NB4 (cell line): ENCODE data around the gene CREBRF.

ENCODE experiments used
- CTCF ChIP-seq: IDR thresholded peaks from one replicate; pipeline ENCODE4 v1.5.1; 2012; ENCODE audit warnings: low read depth, low read length
- MYC ChIP-seq: IDR thresholded peaks from 2 replicates; pipeline ENCODE4 v1.6.1; 2011; ENCODE audit warnings: low read depth, low read length
- POLR2A ChIP-seq: IDR thresholded peaks from 2 replicates; pipeline ENCODE4 v1.6.1; 2011; ENCODE audit warnings: mild to moderate bottlenecking; ENCODE audit not compliant: insufficient read length; ENCODE audit errors: extremely low read depth
- TF ChIP-seq, protein P1 (sequence below): IDR thresholded peaks from 2 replicates; pipeline ENCODE4 v1.6.1; 2011; ENCODE audit warnings: low read depth, low read length

GRCh38 chr5:173075970-173076369, 19.8 kb downstream of the CREBRF start:
- TF ChIP-seq CTCF, result no peak
- TF ChIP-seq POLR2A, result no peak
- TF ChIP-seq MYC, result no peak
- TF ChIP-seq, protein P1, sequence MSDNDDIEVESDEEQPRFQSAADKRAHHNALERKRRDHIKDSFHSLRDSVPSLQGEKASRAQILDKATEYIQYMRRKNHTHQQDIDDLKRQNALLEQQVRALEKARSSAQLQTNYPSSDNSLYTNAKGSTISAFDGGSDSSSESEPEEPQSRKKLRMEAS, result no peak
